ENCODE results near the gene STAMBPL1. TPM values are rescaled to one million over a fixed set of nuclear protein-coding genes. Genes with fewer than 3 reads are reported as not detected.

STAMBPL1 gene
- total RNA-seq, 1 donor from 2014 or later, result 3.3 TPM

DNA sequence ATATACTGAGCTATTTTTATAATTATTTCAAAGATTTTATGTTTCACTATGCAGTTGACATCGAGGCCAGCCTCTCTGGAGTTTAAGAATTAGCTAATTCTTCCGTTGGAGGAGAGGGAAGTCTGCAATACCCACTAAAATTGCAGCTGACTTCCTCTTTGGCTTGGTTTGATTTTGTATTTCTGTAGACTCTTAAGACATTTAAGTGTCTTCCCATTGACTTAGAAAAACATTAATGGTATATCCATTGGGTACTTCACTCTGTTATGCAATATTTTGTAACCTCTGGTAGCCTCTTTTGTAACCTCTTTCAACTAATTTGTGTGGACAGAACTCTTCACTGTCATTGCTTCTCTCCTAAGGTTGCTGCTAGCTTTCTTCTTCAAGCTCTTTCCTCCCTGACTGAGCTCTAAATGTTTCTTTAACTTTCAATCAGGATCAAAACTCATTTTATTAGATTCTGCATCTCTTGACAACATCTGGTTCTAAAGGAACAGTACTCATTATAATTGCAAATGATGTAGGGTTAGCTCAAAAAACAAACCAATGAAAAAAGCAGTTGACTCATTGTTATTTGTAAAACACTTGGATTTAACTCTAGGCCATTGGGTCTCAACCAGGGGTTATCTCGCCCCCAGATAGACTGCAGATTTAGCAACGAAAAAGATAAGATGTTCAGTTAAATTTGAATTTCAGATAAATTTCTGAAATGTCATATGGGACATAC lies 26.7 kb upstream of the STAMBPL1 start:
- H3K4me1 Mint-ChIP-seq (ENCODE audit: unreplicated experiment), result no peaks in the 10 kb centered on the region
- no peaks in the 10 kb centered on the region for H3K36me3 Mint-ChIP-seq (ENCODE audit: low read depth, unreplicated experiment)
- TF ChIP-seq, protein P1, sequence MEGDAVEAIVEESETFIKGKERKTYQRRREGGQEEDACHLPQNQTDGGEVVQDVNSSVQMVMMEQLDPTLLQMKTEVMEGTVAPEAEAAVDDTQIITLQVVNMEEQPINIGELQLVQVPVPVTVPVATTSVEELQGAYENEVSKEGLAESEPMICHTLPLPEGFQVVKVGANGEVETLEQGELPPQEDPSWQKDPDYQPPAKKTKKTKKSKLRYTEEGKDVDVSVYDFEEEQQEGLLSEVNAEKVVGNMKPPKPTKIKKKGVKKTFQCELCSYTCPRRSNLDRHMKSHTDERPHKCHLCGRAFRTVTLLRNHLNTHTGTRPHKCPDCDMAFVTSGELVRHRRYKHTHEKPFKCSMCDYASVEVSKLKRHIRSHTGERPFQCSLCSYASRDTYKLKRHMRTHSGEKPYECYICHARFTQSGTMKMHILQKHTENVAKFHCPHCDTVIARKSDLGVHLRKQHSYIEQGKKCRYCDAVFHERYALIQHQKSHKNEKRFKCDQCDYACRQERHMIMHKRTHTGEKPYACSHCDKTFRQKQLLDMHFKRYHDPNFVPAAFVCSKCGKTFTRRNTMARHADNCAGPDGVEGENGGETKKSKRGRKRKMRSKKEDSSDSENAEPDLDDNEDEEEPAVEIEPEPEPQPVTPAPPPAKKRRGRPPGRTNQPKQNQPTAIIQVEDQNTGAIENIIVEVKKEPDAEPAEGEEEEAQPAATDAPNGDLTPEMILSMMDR (IDR thresholded peaks at IDR 0.05; ENCODE audit: unreplicated experiment), result no peak
- no peak overlapping the region for H3K27ac Mint-ChIP-seq (ENCODE audit: unreplicated experiment)
- no peaks in the 10 kb centered on the region for H3K9me3 Mint-ChIP-seq (ENCODE audit: unreplicated experiment)
- no peak for DNase-seq (ENCODE audit: low spot score)
- no peaks in the 10 kb centered on the region for H3K27me3 Mint-ChIP-seq (ENCODE audit: unreplicated experiment)
- H3K4me3 Mint-ChIP-seq (ENCODE audit: unreplicated experiment), result no peak overlapping the region

DNA sequence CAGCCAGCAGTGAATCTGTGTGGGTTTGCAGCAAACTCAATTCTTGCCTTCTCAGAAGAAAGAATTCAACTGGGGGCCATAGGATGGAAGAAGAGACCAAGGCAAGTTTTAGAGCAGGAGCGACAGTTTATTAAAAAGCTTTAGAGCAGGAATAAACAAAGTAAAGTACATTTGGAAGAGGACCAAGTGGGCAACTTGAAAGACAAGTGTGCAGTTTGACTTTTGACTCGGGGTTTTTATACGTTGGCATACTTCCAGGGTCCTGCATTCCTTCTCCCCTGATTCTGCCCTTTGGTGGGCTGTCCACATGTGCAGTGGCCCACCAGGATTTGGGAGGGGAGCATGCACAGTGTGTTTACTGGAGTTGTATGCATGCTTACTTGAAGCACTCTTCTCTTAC lies 25.4 kb upstream of the STAMBPL1 start:
- H3K27me3 Mint-ChIP-seq (ENCODE audit: unreplicated experiment), result no peaks in the 10 kb centered on the region
- DNase-seq (ENCODE audit: low spot score), result no peak
- TF ChIP-seq, protein P1 (IDR thresholded peaks at IDR 0.05; ENCODE audit: unreplicated experiment), result no peak
- no peaks in the 10 kb centered on the region for H3K36me3 Mint-ChIP-seq (ENCODE audit: low read depth, unreplicated experiment)
- H3K4me1 Mint-ChIP-seq (ENCODE audit: unreplicated experiment), result no peaks in the 10 kb centered on the region
- H3K4me3 Mint-ChIP-seq (ENCODE audit: unreplicated experiment), result no peak overlapping the region
- H3K27ac Mint-ChIP-seq (ENCODE audit: unreplicated experiment), result no peak overlapping the region
- no peaks in the 10 kb centered on the region for H3K9me3 Mint-ChIP-seq (ENCODE audit: unreplicated experiment)

DNA sequence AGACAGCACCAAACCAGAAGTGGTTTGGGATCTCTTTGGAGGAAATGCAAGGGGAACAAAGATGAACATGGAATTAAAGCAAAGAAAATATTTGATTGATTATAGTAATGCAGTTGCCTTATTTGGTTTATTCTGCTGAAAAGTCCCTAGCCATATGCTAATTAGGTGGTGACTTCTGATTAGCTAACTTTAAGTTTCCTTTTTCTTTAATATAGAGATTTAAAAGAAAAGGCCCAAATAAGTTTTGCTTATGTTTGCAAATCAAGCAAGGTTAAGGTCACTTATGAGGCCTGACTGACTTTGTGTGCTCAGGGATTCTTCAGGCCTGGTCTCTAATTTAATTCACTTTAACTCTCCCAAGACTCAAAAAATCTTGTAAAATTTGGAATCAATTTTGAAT lies 22.2 kb upstream of the STAMBPL1 start:
- DNase-seq (ENCODE audit: low spot score), result no peak
- H3K27me3 Mint-ChIP-seq (ENCODE audit: unreplicated experiment), result peaks cover 2% of the 10 kb centered on the region
- H3K9me3 Mint-ChIP-seq (ENCODE audit: unreplicated experiment), result no peaks in the 10 kb centered on the region
- no peak overlapping the region for H3K4me3 Mint-ChIP-seq (ENCODE audit: unreplicated experiment)
- TF ChIP-seq, protein P1 (IDR thresholded peaks at IDR 0.05; ENCODE audit: unreplicated experiment), result no peak
- no peaks in the 10 kb centered on the region for H3K36me3 Mint-ChIP-seq (ENCODE audit: low read depth, unreplicated experiment)
- no peak overlapping the region for H3K27ac Mint-ChIP-seq (ENCODE audit: unreplicated experiment)
- H3K4me1 Mint-ChIP-seq (ENCODE audit: unreplicated experiment), result no peaks in the 10 kb centered on the region

DNA sequence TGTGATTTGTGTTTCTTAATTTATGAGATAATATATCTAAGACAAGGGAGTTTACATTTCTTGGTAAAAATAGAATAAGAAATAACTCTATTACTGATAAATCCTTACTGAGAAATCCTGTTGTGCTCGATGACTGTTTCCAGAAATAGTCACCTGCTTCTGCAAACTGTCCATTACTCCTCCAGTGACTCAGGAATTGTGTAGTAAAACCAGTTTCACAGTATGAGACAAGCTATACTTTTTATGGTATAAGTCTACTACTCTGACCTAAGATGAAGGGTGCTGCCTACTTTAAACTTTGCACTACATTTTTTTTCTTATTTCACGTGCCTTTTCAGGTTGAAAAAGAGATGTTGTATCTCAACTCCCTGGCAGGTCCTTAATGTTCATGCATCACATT lies 21.6 kb upstream of the STAMBPL1 start:
- no peaks in the 10 kb centered on the region for H3K4me1 Mint-ChIP-seq (ENCODE audit: unreplicated experiment)
- TF ChIP-seq, protein P1 (IDR thresholded peaks at IDR 0.05; ENCODE audit: unreplicated experiment), result no peak
- no peaks in the 10 kb centered on the region for H3K9me3 Mint-ChIP-seq (ENCODE audit: unreplicated experiment)
- peaks cover 3% of the 10 kb centered on the region for H3K27me3 Mint-ChIP-seq (ENCODE audit: unreplicated experiment)
- H3K36me3 Mint-ChIP-seq (ENCODE audit: low read depth, unreplicated experiment), result no peaks in the 10 kb centered on the region
- no peak for DNase-seq (ENCODE audit: low spot score)
- H3K27ac Mint-ChIP-seq (ENCODE audit: unreplicated experiment), result no peak overlapping the region
- no peak overlapping the region for H3K4me3 Mint-ChIP-seq (ENCODE audit: unreplicated experiment)

DNA sequence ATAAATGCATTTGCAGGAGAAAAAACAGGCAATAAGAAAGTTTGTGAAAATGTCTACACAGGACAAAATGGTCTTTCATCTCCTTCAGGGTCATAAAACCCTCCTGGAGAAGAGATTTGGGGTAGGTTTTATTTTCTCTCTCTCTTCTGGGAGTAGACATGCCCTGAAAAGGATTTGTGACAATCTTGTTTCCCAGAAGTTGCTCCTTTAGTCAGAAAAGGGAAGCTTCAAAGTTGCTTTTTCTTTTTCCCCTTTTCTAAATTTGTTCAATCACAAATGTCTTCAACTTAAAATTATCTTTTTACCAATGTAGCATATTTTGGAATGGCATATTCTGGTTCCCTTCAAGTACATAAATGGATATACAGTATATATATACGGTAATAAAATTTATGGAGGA lies 19.0 kb upstream of the STAMBPL1 start:
- Mint-ChIP-seq H3K9me3 (ENCODE audit: unreplicated experiment) (no peaks in the 10 kb centered on the region), H3K36me3 (ENCODE audit: low read depth, unreplicated experiment) (no peaks in the 10 kb centered on the region), H3K27me3 (ENCODE audit: unreplicated experiment) (peaks cover 3% of the 10 kb centered on the region), H3K4me1 (ENCODE audit: unreplicated experiment) (no peaks in the 10 kb centered on the region), H3K4me3 (ENCODE audit: unreplicated experiment) (no peak overlapping the region), H3K27ac (ENCODE audit: unreplicated experiment) (no peak overlapping the region)
- no peak for DNase-seq (ENCODE audit: low spot score)
- TF ChIP-seq, protein P1 (IDR thresholded peaks at IDR 0.05; ENCODE audit: unreplicated experiment), result no peak
